ENCODE measurements around the gene F11R.
"Not testable (repeated sequence)": the region's sequence is repeated elsewhere in the genome, so short reads cannot be mapped to it uniquely, and the experiment has no call there.

DNA sequence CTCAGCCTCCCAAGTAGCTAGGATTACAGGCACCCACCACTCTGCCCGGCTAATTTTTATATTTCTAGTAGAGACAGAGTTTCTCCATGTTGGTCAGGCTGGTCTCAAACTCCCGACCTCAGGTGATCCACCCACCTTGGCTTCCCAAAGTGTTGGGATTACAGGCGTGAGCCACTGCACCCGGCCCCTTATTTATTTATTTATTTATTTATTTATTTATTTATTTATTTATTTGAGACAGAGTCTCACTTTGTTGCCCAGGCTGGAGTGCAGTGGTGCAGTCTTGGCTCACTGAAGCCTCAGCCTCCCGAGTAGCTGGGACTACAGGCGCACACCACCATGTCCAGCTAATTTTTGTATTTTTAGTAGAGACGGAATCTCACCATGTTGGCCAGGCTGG lies 44.7 kb upstream of the F11R start:
- TF ChIP-seq, protein P1, sequence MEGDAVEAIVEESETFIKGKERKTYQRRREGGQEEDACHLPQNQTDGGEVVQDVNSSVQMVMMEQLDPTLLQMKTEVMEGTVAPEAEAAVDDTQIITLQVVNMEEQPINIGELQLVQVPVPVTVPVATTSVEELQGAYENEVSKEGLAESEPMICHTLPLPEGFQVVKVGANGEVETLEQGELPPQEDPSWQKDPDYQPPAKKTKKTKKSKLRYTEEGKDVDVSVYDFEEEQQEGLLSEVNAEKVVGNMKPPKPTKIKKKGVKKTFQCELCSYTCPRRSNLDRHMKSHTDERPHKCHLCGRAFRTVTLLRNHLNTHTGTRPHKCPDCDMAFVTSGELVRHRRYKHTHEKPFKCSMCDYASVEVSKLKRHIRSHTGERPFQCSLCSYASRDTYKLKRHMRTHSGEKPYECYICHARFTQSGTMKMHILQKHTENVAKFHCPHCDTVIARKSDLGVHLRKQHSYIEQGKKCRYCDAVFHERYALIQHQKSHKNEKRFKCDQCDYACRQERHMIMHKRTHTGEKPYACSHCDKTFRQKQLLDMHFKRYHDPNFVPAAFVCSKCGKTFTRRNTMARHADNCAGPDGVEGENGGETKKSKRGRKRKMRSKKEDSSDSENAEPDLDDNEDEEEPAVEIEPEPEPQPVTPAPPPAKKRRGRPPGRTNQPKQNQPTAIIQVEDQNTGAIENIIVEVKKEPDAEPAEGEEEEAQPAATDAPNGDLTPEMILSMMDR (IDR thresholded peaks at IDR 0.05) = not testable (repeated sequence)
- TF ChIP-seq POLR2A (IDR thresholded peaks at IDR 0.05) = not testable (repeated sequence)
